Measurements from ENCODE around the gene COCH.
"Not testable (repeated sequence)": the region's sequence is repeated elsewhere in the genome, so short reads cannot be mapped to it uniquely, and the experiment has no call there.

The COCH gene

DNA sequence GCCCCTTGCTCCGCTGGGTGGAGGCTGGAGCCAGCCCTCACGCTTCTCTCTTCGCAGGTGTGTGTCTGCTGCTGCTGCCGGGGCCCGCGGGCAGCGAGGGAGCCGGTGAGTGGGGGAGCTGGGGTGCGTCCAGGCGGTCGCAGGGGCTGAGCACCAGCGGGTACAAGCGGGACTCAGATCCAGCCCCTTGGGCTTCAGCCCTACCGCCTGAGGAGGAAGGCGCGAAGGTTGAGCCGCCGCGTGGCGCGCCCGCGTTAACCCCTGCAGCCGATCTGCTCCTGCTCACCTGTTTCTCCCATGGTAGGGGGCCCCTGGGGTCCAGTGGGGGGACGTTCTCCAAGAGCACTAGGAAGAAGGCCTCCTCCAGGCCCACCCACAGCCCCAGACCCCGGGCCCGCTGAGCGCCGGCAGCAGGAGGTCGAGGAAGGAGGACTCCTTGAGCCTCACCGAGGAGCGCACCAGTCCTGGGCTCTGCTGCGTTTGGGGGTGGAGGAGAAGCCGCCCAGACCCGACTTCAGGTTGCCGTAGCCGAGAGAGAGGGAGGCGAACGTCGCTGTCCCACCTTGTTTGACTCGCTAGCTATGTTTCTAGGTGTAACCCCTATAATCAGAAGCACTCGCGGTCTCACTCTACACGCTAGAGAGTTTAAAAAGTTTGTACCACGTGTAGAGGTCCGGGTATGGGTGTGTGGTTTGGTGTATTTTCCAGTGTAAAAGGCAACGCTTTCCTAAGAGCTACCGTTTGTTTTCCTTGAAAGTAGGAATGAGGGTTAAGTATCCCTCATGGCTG is 834 bp downstream of the COCH start:
- in situ Hi-C loops (cut with HindIII; ENCODE audit: low sequenced_read_pairs): no loop called here

DNA sequence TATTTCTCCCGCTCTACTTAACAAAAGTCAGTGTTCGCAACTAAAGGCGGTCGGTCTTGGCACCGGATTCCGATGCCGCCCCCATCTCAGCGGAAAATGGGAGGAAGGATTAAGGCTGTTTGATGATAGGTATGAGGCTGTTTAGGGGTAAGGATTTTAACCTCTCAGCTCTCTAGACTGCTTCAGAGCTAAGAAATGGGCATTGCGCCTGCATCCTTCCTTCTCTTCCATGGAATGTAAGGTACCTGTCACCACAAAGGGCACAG is 1.4 kb downstream of the COCH start:
- in situ Hi-C loops (cut with HindIII; ENCODE audit: low sequenced_read_pairs): no loop called here

- in situ Hi-C loops (cut with HindIII; ENCODE audit: low sequenced_read_pairs): no loop called here
Observed at GRCh38 chr14:30876692-30877091, 2.3 kb downstream of the COCH start.

DNA sequence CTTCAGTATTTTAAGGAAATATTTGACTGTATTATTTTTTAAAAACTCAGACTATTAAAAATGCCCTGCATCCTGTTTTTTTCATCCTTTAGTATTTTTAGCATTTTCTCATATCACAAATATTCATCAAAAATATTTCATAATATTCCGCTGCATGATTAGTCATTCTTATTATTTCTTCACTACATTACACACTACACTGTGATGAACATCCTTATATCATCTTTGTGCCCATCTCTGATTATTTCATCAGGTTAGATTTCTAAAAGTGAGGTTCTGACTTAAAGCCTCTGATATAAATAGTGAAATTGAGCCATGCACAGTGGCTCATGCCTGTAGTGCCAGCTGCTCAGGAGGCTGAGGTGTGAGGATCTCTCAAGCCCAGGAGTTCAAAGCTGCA is 8.1 kb downstream of the COCH start:
- in situ Hi-C loops (cut with HindIII; ENCODE audit: low sequenced_read_pairs): no loop called here

- in situ Hi-C loops (cut with HindIII; ENCODE audit: low sequenced_read_pairs): no loop called here
Observed at GRCh38 chr14:30883508-30884294, 9.3 kb downstream of the COCH start.

- in situ Hi-C loops (cut with HindIII; ENCODE audit: low sequenced_read_pairs): no loop called here
Observed at GRCh38 chr14:30884901-30885300, 10.5 kb downstream of the COCH start.

DNA sequence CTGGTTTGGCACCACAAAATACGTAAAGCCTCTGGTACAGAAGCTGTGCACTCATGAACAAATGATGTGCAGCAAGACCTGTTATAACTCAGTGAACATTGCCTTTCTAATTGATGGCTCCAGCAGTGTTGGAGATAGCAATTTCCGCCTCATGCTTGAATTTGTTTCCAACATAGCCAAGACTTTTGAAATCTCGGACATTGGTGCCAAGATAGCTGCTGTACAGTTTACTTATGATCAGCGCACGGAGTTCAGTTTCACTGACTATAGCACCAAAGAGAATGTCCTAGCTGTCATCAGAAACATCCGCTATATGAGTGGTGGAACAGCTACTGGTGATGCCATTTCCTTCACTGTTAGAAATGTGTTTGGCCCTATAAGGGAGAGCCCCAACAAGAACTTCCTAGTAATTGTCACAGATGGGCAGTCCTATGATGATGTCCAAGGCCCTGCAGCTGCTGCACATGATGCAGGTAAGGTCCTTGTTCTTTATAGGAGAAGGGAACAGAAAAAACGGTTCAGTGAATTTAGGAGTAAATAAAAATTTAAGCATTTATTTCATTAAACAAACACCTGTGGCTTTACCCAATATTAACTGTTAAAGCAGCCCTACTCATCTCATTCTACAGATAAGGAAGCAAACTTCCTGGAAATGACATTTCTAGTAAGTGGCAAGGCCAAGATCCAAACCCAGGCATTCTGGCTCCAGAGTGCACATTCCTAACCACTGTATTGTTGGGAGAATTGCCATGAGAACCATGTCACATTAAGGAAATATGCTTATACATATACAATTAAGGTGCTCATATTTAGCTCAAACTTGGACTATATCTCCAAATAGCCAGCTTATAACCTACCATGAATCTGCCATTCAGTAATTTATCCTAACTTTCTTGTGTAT is 11.7 kb downstream of the COCH start:
- in situ Hi-C loops (cut with HindIII; ENCODE audit: low sequenced_read_pairs): no loop called here

DNA sequence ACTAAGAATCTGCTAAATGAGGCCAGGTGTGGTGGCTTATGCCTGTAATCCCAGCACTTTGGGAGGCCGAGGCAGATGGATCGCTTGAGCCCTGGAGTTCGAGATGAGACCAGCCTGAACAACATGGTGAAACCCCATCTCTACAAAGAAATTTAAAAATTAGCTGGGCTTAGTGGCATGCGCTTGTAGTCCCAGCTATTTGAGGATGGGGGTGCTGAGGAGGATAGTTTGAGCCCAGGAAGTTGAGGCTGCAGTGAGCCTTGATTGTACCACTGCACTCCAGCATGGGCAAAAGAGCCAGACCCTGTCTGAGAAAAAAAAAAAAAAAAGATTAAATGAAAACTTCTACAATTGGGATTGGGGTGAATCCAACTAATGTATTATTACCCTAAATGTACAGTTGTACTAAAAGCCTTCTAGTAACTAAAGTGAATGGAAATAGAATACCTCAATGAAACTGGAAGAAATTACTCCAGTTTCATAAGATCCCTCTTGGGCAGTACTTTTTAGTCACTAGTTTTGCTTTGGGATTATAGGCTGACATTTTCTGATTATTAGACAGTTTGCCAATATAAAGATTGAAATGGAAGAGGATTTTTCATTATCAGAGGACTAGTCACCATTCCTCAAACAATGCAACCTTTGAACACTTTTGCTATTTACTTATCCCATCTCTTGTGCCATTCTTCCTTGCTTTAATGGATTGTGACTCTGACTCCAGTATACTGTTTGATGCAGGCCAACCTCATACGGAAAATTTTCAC is 14.3 kb downstream of the COCH start:
- in situ Hi-C loops (cut with HindIII; ENCODE audit: low sequenced_read_pairs): no loop called here

GRCh38 chr14:30889244-30889594 is 14.9 kb downstream of the COCH start:
- in situ Hi-C loops (cut with HindIII; ENCODE audit: low sequenced_read_pairs): no loop called here

- in situ Hi-C loops (cut with HindIII; ENCODE audit: low sequenced_read_pairs): no loop called here
Observed at GRCh38 chr14:30893819-30894218, 19.5 kb downstream of the COCH start.

- in situ Hi-C loops (cut with HindIII; ENCODE audit: low sequenced_read_pairs): no loop called here
Observed at GRCh38 chr14:30894923-30895515, 20.7 kb downstream of the COCH start.

DNA sequence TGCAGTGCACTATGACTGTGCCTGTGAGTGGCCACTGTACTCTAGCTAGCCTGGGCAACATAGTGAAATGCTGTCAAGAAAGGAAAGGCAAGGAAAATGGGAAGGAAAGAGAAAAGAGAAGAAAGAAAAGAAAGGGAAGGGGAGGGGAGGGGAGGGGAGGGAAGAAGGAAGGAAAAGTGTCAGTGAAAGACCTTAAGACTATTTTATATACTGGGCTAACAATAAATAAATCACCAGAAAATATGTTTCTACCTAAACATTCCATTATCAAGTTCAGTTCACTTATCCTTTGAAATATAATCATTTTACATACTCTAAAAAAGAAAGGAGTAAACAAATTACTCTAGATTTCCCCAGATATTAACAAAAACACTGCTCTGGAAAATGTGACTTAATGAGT is 22.1 kb downstream of the COCH start:
- in situ Hi-C loops (cut with HindIII; ENCODE audit: low sequenced_read_pairs): no loop called here

- in situ Hi-C loops (cut with HindIII; ENCODE audit: low sequenced_read_pairs): not testable (repeated sequence)
Observed at GRCh38 chr14:30897121-30897520, 22.8 kb downstream of the COCH start.

- in situ Hi-C loops (cut with HindIII; ENCODE audit: low sequenced_read_pairs): no loop called here
Observed at GRCh38 chr14:30903285-30904124, 29.1 kb downstream of the COCH start.

DNA sequence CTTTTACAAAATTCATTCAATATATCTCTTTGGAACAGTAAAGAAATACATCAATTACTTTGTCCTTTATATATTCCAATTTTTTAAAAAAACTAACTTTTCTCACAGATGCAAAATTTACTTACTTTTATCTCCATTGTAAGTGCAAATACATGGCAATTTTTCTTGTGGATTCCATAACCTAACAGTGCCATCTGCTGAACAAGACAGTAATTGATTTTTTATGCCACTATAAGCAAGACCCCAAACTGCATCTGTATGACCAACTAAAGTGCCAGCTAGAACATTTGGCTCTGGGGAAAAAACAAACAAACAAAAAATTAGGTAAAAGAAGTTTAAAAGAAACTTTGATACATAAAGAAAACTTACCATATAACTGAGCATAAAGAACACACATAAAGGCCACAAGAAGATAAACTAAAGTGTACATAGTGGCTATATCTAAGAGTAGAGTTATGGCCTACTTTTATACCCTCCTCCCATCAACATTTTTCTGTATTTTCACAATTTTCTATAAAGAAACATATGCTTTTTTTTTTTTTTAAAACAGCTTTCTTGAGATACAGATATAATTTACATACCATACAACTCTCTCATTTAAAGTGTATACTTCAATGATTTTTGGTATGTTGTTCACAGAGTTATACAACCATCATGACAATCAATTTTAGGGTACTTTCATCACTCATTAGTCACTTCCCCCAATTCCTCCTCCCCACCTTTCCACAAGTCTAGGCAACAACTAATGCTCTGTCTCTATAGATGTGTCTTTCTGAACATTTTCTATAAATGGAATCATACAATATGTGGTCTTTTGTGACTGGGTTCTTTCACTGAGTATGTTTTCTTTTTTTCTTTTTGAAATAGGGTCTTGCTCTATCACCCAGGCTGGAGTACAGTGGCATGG is 32.6 kb downstream of the COCH start:
- in situ Hi-C loops (cut with HindIII; ENCODE audit: low sequenced_read_pairs): no loop called here

- in situ Hi-C loops (cut with HindIII; ENCODE audit: low sequenced_read_pairs): no loop called here
Observed at GRCh38 chr14:30907659-30908057, 33.3 kb downstream of the COCH start.

- in situ Hi-C loops (cut with HindIII; ENCODE audit: low sequenced_read_pairs): no loop called here
Observed at GRCh38 chr14:30908826-30909225, 34.5 kb downstream of the COCH start.

DNA sequence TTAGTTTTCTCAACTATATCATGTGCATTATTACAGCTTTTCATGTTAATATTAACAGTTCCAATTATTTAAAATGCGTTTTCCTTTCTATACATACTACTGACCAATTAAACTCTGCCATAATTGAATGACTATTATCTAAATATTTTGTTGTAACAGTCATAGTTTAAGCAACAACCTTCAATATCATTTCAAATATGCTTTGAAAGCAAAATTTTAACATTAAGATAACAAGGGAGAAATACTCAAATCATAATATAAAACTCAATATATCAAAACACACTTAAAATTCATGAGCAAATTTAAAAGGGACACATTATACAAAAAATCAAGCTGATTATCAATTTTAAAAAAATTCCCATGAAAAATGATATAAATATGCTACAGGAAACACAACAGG is 40.5 kb downstream of the COCH start:
- in situ Hi-C loops (cut with HindIII; ENCODE audit: low sequenced_read_pairs): no loop called here

- in situ Hi-C loops (cut with HindIII; ENCODE audit: low sequenced_read_pairs): no loop called here
Observed at GRCh38 chr14:30915596-30915995, 41.2 kb downstream of the COCH start.

All from endothelial cell of hepatic sinusoid (primary cell).